ACC112 (cell line): ENCODE measurements around the gene UROC1.

ENCODE experiments used
- H2AFZ ChIP-seq: fragments of 200-600 bp; sonication (generic); one replicate; pipeline ENCODE4 v1.6.0; 2017; ENCODE audit warnings: antibody characterized with exemption, low read length; ENCODE audit not compliant: unreplicated experiment
- H3K27ac ChIP-seq: fragments of 200-600 bp; sonication (generic); 2 replicates; pipeline ENCODE4 v1.5.1; 2014; ENCODE audit warnings: low read depth, mild to moderate bottlenecking, antibody characterized with exemption, low read length, moderate library complexity
- H3K27me3 ChIP-seq: fragments of 200-600 bp; sonication (generic); 2 replicates; pipeline ENCODE4 v1.6.1; 2014; ENCODE audit warnings: mild to moderate bottlenecking, antibody characterized with exemption, low read length, moderate library complexity, mixed read lengths; ENCODE audit not compliant: insufficient read depth
- H3K36me3 ChIP-seq: fragments of 200-600 bp; sonication (generic); 2 replicates; pipeline ENCODE4 v1.6.1; 2016; ENCODE audit warnings: mild to moderate bottlenecking, antibody characterized with exemption, low read length, moderate library complexity, mixed read lengths; ENCODE audit not compliant: insufficient read depth
- H3K4me1 ChIP-seq: fragments of 200-600 bp; sonication (generic); one replicate; pipeline ENCODE4 v1.6.1; 2016; ENCODE audit warnings: low read length, mixed read lengths; ENCODE audit not compliant: insufficient read depth, unreplicated experiment, control insufficient read depth
- H3K4me3 ChIP-seq: fragments of 200-600 bp; sonication (generic); 2 replicates; pipeline ENCODE4 v1.5.1; 2014; ENCODE audit warnings: mild to moderate bottlenecking, low read depth, low read length
- H3K79me2 ChIP-seq: fragments of 200-600 bp; sonication (generic); one replicate; pipeline ENCODE4 v1.6.0; 2016; ENCODE audit warnings: low read length; ENCODE audit not compliant: control insufficient read depth, unreplicated experiment, insufficient read depth

The UROC1 gene

GRCh38 chr3:126552688-126553283 lies 35.2 kb upstream of the UROC1 start:
- Histone ChIP-seq H3K4me3 (no peak overlapping the region), H3K4me1 (no peaks in the 10 kb centered on the region), H3K79me2 (no peaks in the 10 kb centered on the region), H3K27me3 (peaks cover 14% of the 10 kb centered on the region), H2AFZ (no peak overlapping the region), H3K27ac (no peak overlapping the region), H3K36me3 (no peaks in the 10 kb centered on the region)

DNA sequence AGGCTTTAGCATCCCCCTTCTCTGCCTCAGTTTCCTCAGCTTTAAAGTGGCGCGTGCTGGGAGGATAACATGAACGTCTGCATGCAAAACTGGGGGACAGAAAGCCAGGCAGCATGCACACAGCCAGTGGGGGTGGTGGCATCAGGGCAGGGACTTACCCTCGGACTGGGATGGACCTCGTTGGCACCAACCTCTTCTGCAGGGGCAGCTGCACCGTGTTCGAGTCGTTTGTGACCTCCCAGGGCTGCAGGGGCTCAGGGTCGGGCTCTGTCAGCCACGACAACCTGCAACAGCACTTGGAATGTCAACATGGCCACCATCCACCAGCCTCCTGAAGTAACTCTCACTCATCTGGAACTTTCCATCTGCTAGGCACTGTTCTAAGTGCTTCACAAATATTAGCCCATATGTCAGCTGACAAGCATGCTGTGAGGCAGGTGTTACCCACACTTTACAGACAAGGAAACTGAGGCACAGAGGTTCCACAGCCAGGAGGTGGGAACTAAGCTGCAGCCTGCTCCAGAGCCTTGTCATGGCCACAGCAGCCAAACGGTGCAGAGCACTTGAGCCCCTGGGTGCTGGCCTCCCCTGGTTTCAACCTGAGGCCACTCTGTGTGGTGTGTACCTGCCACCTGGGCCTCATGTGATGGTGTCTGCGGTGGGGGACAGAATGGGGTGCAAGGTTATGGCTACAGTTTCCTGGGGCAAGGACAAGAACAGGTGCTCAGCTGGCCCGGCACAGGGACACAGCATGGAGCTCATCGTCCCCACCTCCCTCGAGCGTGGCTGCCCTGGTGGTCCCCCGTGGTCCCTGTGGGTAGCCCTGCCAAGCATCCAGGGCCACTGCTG lies 34.5 kb upstream of the UROC1 start:
- Histone ChIP-seq H3K4me1 (no peaks in the 10 kb centered on the region), H2AFZ (no peak overlapping the region), H3K27ac (no peak overlapping the region), H3K79me2 (no peaks in the 10 kb centered on the region), H3K4me3 (no peak overlapping the region), H3K27me3 (peaks cover 21% of the 10 kb centered on the region), H3K36me3 (no peaks in the 10 kb centered on the region)

DNA sequence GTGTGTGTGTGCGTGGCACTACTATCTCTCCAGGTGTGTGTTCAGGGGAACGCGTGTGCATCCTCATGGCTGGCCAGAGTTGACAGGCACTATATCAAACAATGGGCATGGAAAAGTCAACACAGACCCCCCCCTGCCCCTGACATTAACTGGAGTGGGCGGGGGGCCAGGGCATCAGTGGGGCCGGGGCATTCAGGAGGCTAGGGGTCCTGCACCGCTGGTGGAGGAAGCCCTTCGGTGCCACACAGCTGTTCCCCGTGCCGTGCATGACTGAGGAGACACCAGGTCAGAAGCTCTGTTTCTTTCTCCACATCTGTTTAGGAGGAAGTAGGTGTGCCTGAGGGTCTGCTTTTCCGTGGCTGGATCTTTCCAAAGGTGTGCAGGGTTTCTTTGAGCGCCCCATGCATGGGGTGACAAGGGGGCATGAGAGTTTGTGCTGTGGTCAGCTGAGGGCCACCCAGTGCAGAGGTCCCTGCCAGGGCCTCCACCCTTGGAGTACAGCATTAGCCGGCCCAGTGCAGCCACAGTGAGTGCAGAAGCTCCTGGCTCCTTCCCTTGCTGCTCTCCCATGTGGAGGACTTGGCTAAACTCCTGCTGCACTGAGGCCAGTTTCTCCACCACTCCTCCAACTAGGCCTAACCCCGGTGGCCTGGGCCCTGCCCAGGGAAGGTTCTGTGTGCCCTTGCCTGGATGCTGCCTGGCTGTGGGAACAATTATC lies 33.7 kb upstream of the UROC1 start:
- Histone ChIP-seq H3K4me1 (no peaks in the 10 kb centered on the region), H3K36me3 (no peaks in the 10 kb centered on the region), H3K27me3 (peaks cover 28% of the 10 kb centered on the region), H3K27ac (no peak overlapping the region), H3K79me2 (no peaks in the 10 kb centered on the region), H2AFZ (no peak overlapping the region), H3K4me3 (no peak overlapping the region)

DNA sequence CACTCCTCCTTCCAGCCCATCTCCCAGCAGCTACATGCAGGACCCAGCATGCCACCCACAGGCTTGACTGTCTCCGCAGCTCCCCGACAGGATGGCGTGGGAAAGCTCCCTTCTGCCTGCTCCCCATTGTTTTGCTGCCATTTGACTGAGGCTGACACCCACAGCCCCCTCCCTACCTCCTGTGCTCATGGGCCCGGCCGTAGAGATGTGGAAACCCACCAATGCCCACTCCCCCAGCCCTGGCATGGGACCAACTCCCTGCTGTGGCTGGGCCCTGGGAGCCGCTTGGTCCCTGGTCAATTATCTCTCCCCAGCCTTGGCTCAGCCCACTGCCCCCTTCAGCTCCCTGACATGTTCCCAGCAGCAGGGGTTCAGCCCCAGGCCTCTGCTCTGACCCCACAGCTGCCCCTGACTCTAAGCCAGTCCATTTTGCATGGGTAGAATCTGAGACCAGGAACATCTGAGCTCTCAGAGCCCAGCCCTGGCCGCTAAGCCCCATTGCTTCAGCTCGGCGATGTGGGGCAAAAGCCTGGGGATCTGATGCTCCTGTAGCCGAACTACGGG lies 33.0 kb upstream of the UROC1 start:
- no peak overlapping the region for H2AFZ ChIP-seq
- H3K36me3 ChIP-seq = no peaks in the 10 kb centered on the region
- H3K27me3 ChIP-seq = peaks cover 28% of the 10 kb centered on the region
- no peak overlapping the region for H3K4me3 ChIP-seq
- H3K27ac ChIP-seq = no peak overlapping the region
- H3K4me1 ChIP-seq = no peaks in the 10 kb centered on the region
- no peaks in the 10 kb centered on the region for H3K79me2 ChIP-seq

DNA sequence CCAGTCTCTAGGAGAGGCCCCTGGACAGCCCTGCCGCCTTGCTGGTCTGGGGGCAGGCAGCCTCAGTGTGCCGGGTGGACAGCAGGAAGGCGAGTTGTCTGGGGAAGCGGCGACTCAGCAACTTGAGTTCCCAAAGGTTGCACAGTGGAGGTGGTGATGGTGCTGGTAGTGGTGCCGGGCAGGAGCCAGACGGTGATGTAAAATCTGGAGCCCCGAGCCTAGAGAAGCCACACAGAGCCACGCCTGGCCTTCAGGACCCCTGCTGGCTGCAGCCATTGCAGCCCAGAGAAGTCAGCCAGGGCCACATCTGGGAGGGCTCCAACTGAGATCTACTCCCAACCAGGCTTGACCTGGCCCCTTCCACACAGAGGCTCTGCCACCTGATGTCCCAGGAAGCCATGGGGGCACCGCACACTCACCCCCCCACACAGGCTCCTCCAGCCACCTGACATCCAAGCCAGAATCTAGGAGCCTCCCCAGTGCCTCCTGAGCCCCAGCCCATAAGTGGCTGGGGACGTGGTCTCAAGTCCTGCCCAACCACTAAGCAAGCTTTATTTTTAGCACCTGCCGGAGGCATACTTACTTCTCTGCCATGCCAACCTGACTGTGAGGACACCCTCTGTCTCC lies 32.4 kb upstream of the UROC1 start:
- no peak overlapping the region for H3K27ac ChIP-seq
- no peaks in the 10 kb centered on the region for H3K79me2 ChIP-seq
- no peaks in the 10 kb centered on the region for H3K36me3 ChIP-seq
- H3K27me3 ChIP-seq = peaks cover 28% of the 10 kb centered on the region
- no peaks in the 10 kb centered on the region for H3K4me1 ChIP-seq
- no peak overlapping the region for H3K4me3 ChIP-seq
- no peak overlapping the region for H2AFZ ChIP-seq

GRCh38 chr3:126548556-126549466 lies 31.2 kb upstream of the UROC1 start:
- Histone ChIP-seq H2AFZ (no peak overlapping the region), H3K79me2 (no peaks in the 10 kb centered on the region), H3K4me1 (no peaks in the 10 kb centered on the region), H3K27ac (no peak overlapping the region), H3K27me3 (peaks cover 28% of the 10 kb centered on the region), H3K4me3 (no peak overlapping the region), H3K36me3 (no peaks in the 10 kb centered on the region)

DNA sequence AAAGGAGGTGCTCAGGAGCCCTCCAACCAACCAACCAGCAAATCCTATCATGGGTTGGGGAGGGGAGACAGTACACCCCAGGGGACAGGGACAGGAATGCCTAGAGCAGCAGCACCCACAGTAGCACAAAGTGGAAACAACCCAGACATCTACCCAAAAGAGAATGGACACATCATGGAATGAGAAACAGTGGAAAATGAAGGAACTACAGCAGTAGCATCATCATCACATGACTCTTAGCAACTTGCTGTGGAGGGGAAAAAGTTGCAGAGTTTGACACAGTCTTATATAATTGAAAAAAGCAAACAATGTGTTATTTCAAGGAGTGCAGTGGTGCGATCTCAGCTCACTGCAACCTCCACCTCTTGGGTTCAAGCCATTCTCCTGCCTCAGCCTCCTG lies 30.1 kb upstream of the UROC1 start:
- Histone ChIP-seq H3K27ac (no peak overlapping the region), H2AFZ (no peak overlapping the region)

DNA sequence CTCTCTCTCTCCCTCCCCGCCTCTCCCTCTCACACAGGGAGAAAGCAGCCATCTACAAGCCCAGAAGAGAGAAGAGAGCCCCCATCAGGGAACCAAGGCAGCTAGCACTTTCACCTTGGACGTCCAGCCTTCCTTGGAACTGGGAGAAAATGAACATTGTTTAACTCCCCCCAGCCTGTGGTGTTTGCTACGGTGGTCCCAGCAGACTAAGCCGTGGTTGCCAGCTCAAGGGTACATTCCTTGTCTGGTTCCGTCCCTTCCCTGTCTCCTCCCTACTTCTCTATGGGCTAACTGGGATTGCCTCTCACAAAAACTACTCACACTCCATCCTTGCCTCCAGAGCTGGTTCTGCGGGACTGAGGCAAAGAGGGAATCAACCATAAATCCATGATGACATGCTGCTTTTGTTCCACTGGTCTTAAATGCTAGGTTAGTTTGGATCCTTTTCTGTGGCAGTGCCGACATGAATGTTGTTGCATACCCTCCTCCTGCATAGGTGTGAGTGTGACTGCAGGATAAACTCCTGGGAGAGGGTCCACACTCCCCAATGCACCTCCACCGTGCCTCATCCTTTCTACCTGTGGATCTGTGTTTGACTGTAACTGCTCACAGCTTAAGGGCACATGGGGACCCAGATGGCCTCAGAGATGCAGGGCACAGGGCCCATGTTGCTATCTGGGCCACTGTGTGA lies 29.1 kb upstream of the UROC1 start:
- H2AFZ ChIP-seq = no peak overlapping the region
- H3K4me1 ChIP-seq = peaks cover 1% of the 10 kb centered on the region
- no peaks in the 10 kb centered on the region for H3K79me2 ChIP-seq
- H3K27ac ChIP-seq = no peak overlapping the region
- H3K4me3 ChIP-seq = no peak overlapping the region
- peaks cover 42% of the 10 kb centered on the region for H3K27me3 ChIP-seq
- H3K36me3 ChIP-seq = no peaks in the 10 kb centered on the region

More for the DNA sequence above, 30.1 kb upstream of the UROC1 start:
- H3K36me3 ChIP-seq = no peaks in the 10 kb centered on the region
- no peaks in the 10 kb centered on the region for H3K4me1 ChIP-seq
- H3K79me2 ChIP-seq = no peaks in the 10 kb centered on the region
- peaks cover 34% of the 10 kb centered on the region for H3K27me3 ChIP-seq
- no peak overlapping the region for H3K4me3 ChIP-seq

GRCh38 chr3:126546013-126546412 lies 28.4 kb upstream of the UROC1 start:
- Histone ChIP-seq H3K4me1 (peaks cover 8% of the 10 kb centered on the region), H3K79me2 (no peaks in the 10 kb centered on the region), H3K27ac (no peak overlapping the region), H3K36me3 (no peaks in the 10 kb centered on the region), H3K4me3 (no peak overlapping the region), H3K27me3 (peaks cover 48% of the 10 kb centered on the region), H2AFZ (no peak overlapping the region)
